Occipital lobe (tissue), 2 donors: ENCODE data around the gene JADE3. TPM values are rescaled to one million over a fixed set of nuclear protein-coding genes. Genes with fewer than 3 reads are reported as not detected.

Experiments
- small RNA-seq: library from RNA; depleted of rRNA; stranded (forward); fragments of <200 nt; gene quantifications from one replicate; pipeline ENCODE3, GENCODE V24; 2014
- total RNA-seq: library from RNA; depleted of rRNA; stranded (reverse); fragments of >200 nt; gene quantifications from one replicate; pipeline ENCODE4 v1.2.3, GENCODE V29; 2014

JADE3 gene
- total RNA-seq, 1 donor from 2014 or later: 10.5 TPM

Small RNA genes lying within 50 kb of the gene (small RNA-seq; reads per million reads assigned to genes)
- gene RNU6-1189P: not detected

Other genes starting within 250 kb of the JADE3 start
- 26.2 TPM for gene SLC9A7, start 153.3 kb upstream of the JADE3 start, total RNA-seq
- gene RP2, start 75.4 kb upstream of the JADE3 start, total RNA-seq: 25.1 TPM
- 3.6 TPM for gene RGN, start 166.0 kb downstream of the JADE3 start, total RNA-seq
- 50.4 TPM for gene NDUFB11, start 232.3 kb downstream of the JADE3 start, total RNA-seq
- gene RBM10, start 232.8 kb downstream of the JADE3 start, total RNA-seq: 38.7 TPM